ENCODE measurements around the gene TGFBR2. TPM values are rescaled to one million over a fixed set of nuclear protein-coding genes. Genes with fewer than 3 reads are reported as not detected.

TGFBR2 gene
- total RNA-seq, 4 donors from 2014 or later, result 120 to 418 (median 218) TPM

DNA sequence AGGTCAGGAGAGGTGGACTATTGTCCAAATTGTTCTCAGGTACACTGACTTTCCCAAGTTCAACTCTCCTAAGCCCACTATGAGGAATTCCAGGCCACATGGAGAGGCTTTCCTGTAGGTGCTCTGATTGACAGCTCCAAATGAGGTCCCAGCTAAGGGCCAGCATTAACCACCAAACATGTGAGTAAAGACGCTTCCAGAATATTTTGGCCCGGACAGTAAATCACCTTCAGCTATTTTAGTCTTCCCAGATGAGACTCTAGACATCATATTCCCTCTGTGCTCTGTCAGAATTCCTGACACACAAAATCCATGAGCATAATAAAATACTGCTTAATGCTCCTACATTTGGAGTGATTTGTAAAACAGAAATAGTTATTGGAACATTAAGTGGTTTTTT is 135.5 kb downstream of the TGFBR2 start:
- no peak for DNase-seq
- TF ChIP-seq, protein P1, sequence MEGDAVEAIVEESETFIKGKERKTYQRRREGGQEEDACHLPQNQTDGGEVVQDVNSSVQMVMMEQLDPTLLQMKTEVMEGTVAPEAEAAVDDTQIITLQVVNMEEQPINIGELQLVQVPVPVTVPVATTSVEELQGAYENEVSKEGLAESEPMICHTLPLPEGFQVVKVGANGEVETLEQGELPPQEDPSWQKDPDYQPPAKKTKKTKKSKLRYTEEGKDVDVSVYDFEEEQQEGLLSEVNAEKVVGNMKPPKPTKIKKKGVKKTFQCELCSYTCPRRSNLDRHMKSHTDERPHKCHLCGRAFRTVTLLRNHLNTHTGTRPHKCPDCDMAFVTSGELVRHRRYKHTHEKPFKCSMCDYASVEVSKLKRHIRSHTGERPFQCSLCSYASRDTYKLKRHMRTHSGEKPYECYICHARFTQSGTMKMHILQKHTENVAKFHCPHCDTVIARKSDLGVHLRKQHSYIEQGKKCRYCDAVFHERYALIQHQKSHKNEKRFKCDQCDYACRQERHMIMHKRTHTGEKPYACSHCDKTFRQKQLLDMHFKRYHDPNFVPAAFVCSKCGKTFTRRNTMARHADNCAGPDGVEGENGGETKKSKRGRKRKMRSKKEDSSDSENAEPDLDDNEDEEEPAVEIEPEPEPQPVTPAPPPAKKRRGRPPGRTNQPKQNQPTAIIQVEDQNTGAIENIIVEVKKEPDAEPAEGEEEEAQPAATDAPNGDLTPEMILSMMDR (IDR thresholded peaks at IDR 0.05), result no peak
- TF ChIP-seq POLR2A (IDR thresholded peaks at IDR 0.05), result no peak
- no peak overlapping the region for H3K27ac ChIP-seq
- H3K36me3 ChIP-seq, result no peaks in the 10 kb centered on the region
- WGBS, 2 donors, result 94 to 95% methylated on average over 2 of the region's 2 CpGs
- H3K4me1 ChIP-seq, result no peaks in the 10 kb centered on the region
- no peak overlapping the region for H3K4me3 ChIP-seq (replicated peaks in 1 of 3)
- no peaks in the 10 kb centered on the region for H3K27me3 ChIP-seq
- H3K9me3 ChIP-seq, result no peaks in the 10 kb centered on the region
- intact Hi-C loops (cut with DNase I), result no loop called here

DNA sequence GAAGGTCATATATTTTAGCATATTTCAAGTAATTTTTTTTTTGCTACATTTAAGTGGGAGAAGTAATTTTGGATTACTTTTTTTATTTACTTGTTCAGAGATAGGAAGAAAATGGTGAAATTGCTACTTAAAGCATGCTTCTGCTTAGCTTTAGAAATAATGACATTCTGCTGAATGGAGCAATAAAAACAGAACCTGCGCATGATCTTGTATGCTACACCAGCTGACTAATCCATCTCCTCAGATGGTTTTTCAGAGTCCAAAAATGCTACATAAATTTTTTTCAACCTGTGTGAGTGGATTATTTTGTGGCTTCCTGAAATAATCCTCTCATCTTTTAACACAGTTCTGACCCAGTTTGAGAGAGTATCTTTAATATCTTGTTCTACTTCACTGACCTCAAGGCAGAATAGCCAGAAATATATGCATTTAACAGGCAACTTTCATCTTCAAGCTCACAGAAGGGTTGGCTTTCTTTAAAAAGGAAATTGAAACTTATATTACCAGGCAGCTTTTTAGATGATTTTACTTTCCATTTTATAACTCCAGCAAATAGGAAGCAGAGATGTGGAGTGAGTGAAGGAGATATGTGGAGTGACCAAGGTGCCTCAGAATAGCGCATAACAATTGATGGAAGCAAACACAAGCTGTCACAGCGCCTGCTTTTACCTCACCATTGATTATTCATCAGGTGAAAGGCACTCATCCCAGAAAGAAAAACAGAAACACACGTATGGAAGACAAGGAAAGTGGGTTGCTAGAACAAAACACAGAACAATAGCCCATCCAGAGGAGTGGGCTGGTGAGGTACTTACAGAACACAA is 136.6 kb downstream of the TGFBR2 start:
- Histone ChIP-seq H3K27me3 (no peaks in the 10 kb centered on the region), H3K4me3 (replicated peaks in 1 of 3) (no peak overlapping the region), H3K36me3 (no peaks in the 10 kb centered on the region), H3K4me1 (no peaks in the 10 kb centered on the region), H3K9me3 (no peaks in the 10 kb centered on the region), H3K27ac (no peak overlapping the region)
- TF ChIP-seq, protein P1 (IDR thresholded peaks at IDR 0.05), result no peak
- no peak for TF ChIP-seq POLR2A (IDR thresholded peaks at IDR 0.05)
- 82 to 86% methylated on average over 4 of the region's 4 CpGs for WGBS, 2 donors
- DNase-seq, result no peak
- intact Hi-C loops (cut with DNase I), result no loop called here
